GM12878 (cell line): Measurements from ENCODE around the gene ARHGEF7. TPM values are rescaled to one million over a fixed set of nuclear protein-coding genes. Genes with fewer than 3 reads are reported as not detected.

Source experiments
- ATAC-seq: fragments of 200-7000 bp; cut with Tn5 transposase; 3 replicates; pipeline ENCODE4 v1.9.1; 2020; ENCODE audit warnings: mild to moderate bottlenecking, moderate library complexity
- BruUV-seq: library from RNA; stranded (reverse); fragments of 400-500 nt; replicated peaks from 2 replicates; lab custom pipeline; 2021; lab: Mats Ljungman, UMichigan
- CTCF ChIA-PET: fragments of 300-600 bp; sonication (Branson Sonifier 250); formaldehyde crosslinking; extraction: SDS; loops from one replicate; lab custom pipeline; 2021; ENCODE audit warnings: inconsistent platforms; lab: Yijun Ruan, JAX
- POLR2A ChIA-PET: fragments of 350-600 bp; formaldehyde crosslinking; extraction: SDS; loops from one replicate; lab custom pipeline; 2021; ENCODE audit warnings: inconsistent platforms; lab: Charles Lee
- RAD21 ChIA-PET: fragments of 300-600 bp; sonication (Branson Sonifier 250); formaldehyde crosslinking; loops from one replicate; lab custom pipeline; 2023; ENCODE audit warnings: antibody characterized with exemption; ENCODE audit not compliant: unreplicated experiment; lab: Charles Lee
- SMC1A ChIA-PET: fragments of 300-600 bp; sonication (Branson Sonifier 250); formaldehyde crosslinking; loops from one replicate; lab custom pipeline; 2023; ENCODE audit not compliant: unreplicated experiment, uncharacterized antibody; lab: Charles Lee
- DNase-seq: peaks from one replicate; pipeline ENCODE4 v3.0.0-alpha.2; 2011; ENCODE audit warnings: low read depth, low spot score
- FAIRE-seq: peaks from 3 replicates; lab custom pipeline; 2011; peaks lifted over from hg19 to GRCh38; lab: Jason Lieb, UNC
- H2AFZ ChIP-seq: 2 replicates; pipeline ENCODE4 v1.6.0; 2011; ENCODE audit warnings: low read depth, low read length, control low read depth; ENCODE audit not compliant: control insufficient read depth
- H3K27ac ChIP-seq: 2 replicates; pipeline ENCODE4 v1.5.1; 2011; ENCODE audit warnings: control low read depth; ENCODE audit not compliant: control insufficient read depth, insufficient read depth
- H3K27me3 ChIP-seq, 2 experiments: replicated peaks in 1 of 2; 2 replicates each; pipeline versions ENCODE4 v1.6.0 to v1.6.1; 2011; ENCODE audit warnings: low read length in 1 of 2; ENCODE audit not compliant: control insufficient read depth in 2 of 2, insufficient read depth in 2 of 2
- H3K36me3 ChIP-seq, 2 experiments: 2 replicates each; pipeline ENCODE4 v1.5.1; 2011; ENCODE audit warnings: low read length in 1 of 2; ENCODE audit not compliant: control insufficient read depth in 2 of 2, insufficient read depth in 2 of 2
- H3K4me1 ChIP-seq: 2 replicates; pipeline ENCODE4 v1.6.1; 2011; ENCODE audit warnings: mild to moderate bottlenecking, low read length, moderate library complexity, mixed read lengths; ENCODE audit not compliant: control insufficient read depth, insufficient read depth
- H3K4me2 ChIP-seq: 2 replicates; pipeline ENCODE4 v1.6.0; 2011; ENCODE audit warnings: control low read depth; ENCODE audit not compliant: control insufficient read depth, insufficient read depth
- H3K4me3 ChIP-seq: fragments of 200-600 bp; sonication (generic); 2 replicates; pipeline ENCODE4 v1.5.1; 2016
- H3K79me2 ChIP-seq: 2 replicates; pipeline ENCODE4 v1.6.0; 2011; ENCODE audit warnings: low read length; ENCODE audit not compliant: control insufficient read depth, insufficient read depth
- H3K9ac ChIP-seq: 2 replicates; pipeline ENCODE4 v1.8.0; 2011; ENCODE audit warnings: low read length, control low read depth, mixed read lengths; ENCODE audit not compliant: control insufficient read depth, insufficient read depth
- H3K9me3 ChIP-seq: replicated peaks from 3 replicates; pipeline ENCODE4 v1.5.1; 2011; ENCODE audit warnings: mild to moderate bottlenecking, low read length; ENCODE audit not compliant: control insufficient read depth, insufficient read depth
- H4K20me1 ChIP-seq: 2 replicates; pipeline ENCODE4 v1.6.0; 2011; ENCODE audit not compliant: control insufficient read depth, insufficient read depth
- BCL11A ChIP-seq: IDR thresholded peaks from 2 replicates; pipeline ENCODE4 v1.6.1; 2011; ENCODE audit warnings: low read depth, low read length
- CREM ChIP-seq: IDR thresholded peaks from 2 replicates; pipeline ENCODE4 v1.6.1; 2014; ENCODE audit warnings: antibody characterized with exemption, low read depth
- MTA2 ChIP-seq: fragments of 450-650 bp; IDR thresholded peaks from 2 replicates; pipeline ENCODE4 v1.6.1; 2016; ENCODE audit warnings: low read depth, mild to moderate bottlenecking, moderate library complexity
- NFYA ChIP-seq: IDR thresholded peaks from 2 replicates; pipeline ENCODE4 v1.6.1; 2011; ENCODE audit warnings: low read depth, mild to moderate bottlenecking, low read length, improper control_type of control experiment, borderline replicate concordance
- POLR2AphosphoS2 ChIP-seq: IDR thresholded peaks from 2 replicates; pipeline ENCODE4 v1.6.1; 2011; ENCODE audit warnings: low read depth, mild to moderate bottlenecking, low read length, improper control_type of control experiment, moderate library complexity
- POU2F2 ChIP-seq: IDR thresholded peaks from 3 replicates; pipeline ENCODE4 v1.6.1; 2011; ENCODE audit warnings: low read depth, mild to moderate bottlenecking, low read length, borderline replicate concordance
- SMAD1 ChIP-seq: fragments of 450-650 bp; IDR thresholded peaks from 2 replicates; pipeline ENCODE4 v1.6.1; 2018; ENCODE audit warnings: mild to moderate bottlenecking, low read depth; ENCODE audit not compliant: partially characterized antibody
- SUZ12 ChIP-seq: fragments of 200-600 bp; sonication (generic); IDR thresholded peaks from one replicate; pipeline ENCODE4 v1.6.1; 2018; ENCODE audit warnings: antibody characterized with exemption, mild to moderate bottlenecking; ENCODE audit not compliant: unreplicated experiment
- TARDBP ChIP-seq: IDR thresholded peaks from 2 replicates; pipeline ENCODE4 v1.6.1; 2016; ENCODE audit warnings: borderline replicate concordance
- WRNIP1 ChIP-seq: IDR thresholded peaks from 2 replicates; pipeline ENCODE4 v1.6.1; 2011; ENCODE audit warnings: low read depth, low read length, improper control_type of control experiment, borderline replicate concordance
- YY1 ChIP-seq: IDR thresholded peaks from 2 replicates; pipeline ENCODE4 v1.6.1; 2011; ENCODE audit warnings: low read depth, mild to moderate bottlenecking, low read length
- ZNF207 ChIP-seq: fragments of 450-650 bp; IDR thresholded peaks from 2 replicates; pipeline ENCODE4 v1.6.1; 2014; ENCODE audit warnings: antibody characterized with exemption, mild to moderate bottlenecking, borderline replicate concordance
- ZNF24 ChIP-seq: fragments of 450-650 bp; IDR thresholded peaks from 2 replicates; pipeline ENCODE4 v1.6.1; 2017; ENCODE audit warnings: antibody characterized with exemption, mild to moderate bottlenecking
- WGBS: methylation state at CpG from one replicate; pipeline ENCODE4 v1.1.6; 2016; ENCODE audit warnings: low lambda C conversion rate; ENCODE audit not compliant: insufficient replicate concordance, insufficient coverage; ENCODE audit errors: missing lambda C conversion rate; 5-methylcytosine and 5-hydroxymethylcytosine counted together
- in situ Hi-C: fragments of 300-500 bp; cut with MboI; formaldehyde crosslinking; loops from 9 replicates; pipeline ENCODE4 v1.14.3; 2018; ENCODE audit warnings: mixed read lengths
- intact Hi-C: fragments of 100-400 bp; cut with micrococcal nuclease; formaldehyde crosslinking; loops from one replicate; pipeline ENCODE4 v1.14.2; 2022; ENCODE audit not compliant: unreplicated experiment
- polyA plus RNA-seq, 11 experiments: library from polyadenylated mRNA; depleted of rRNA in 4 of 11; unstranded in 6 of 11; stranded (reverse) in 5 of 11; fragments of >200 nt; fragmentation: Nextera tagmentation in 4 of 11; fragmentation: Illumina TruSeq in 1 of 11; extraction: Ambion mirVana in 4 of 11; extraction: Trizol in 1 of 11; gene quantifications; 1 replicate in 1 of 11; 2 replicates in 10 of 11; pipeline versions ENCODE4 v1.2.1 to v1.2.3, GENCODE V29; 2011 to 2016; ENCODE audit warnings: inconsistent platforms in 2 of 11, missing spikeins in 2 of 11, low read depth in 1 of 11
- total RNA-seq, 4 experiments: library from RNA; depleted of rRNA in 3 of 4; stranded (reverse); fragments of >200 nt in 3 of 4; fragmentation: Illumina TruSeq in 1 of 4; extraction: Trizol in 1 of 4; gene quantifications; 2 replicates each; pipeline versions ENCODE4 v1.2.1 to v1.2.3, GENCODE V29; 2013 to 2021
- TF ChIP-seq, protein P1 (sequence below): fragments of 450-650 bp; IDR thresholded peaks from 2 replicates; pipeline ENCODE4 v1.6.1; 2018; ENCODE audit warnings: mild to moderate bottlenecking, low read depth, moderate library complexity; ENCODE audit not compliant: partially characterized antibody
- TF ChIP-seq, protein P2 (sequence below): fragments of 450-650 bp; formaldehyde crosslinking; IDR thresholded peaks from 2 replicates; pipeline ENCODE4 v1.5.0; 2022; ENCODE audit warnings: mild to moderate bottlenecking, missing genetic modification characterization

The ARHGEF7 gene
- total and polyA plus RNA-seq, 10 of the 15 experiments (the other 5 are each of a cell fraction or from before 2014, with no cell fraction given): 4.7 to 65.5 (median 36.6) TPM

DNA sequence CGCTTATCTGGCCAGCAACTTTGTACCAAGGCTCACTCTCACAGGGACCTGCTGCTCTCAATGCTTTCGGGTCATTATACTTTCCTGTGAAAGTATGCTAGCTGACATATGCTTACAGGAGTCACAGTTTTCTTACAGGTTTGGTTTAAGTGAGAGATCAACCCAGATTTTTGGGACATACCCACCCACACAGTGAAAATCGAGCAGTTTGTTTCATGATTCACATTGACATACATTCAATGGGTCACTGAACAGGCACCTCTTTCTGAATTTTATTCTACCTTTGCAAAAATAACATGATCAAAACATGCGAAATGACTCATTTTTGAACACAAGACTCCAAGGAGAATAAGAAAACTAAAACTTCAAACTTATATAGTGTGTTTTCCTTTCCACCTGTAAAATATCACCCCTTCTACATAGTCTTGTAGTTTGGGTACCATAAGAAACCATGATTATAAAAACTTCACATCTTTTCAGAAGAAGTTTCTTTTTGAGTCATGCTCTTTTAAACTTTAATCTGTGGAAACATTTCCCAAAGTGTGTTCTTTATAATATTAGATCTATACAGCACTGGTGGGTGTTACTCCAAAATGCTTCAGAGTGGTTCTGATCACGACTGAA, 161.0 kb downstream of the ARHGEF7 start:
- no peaks in the 10 kb centered on the region for H3K27me3 ChIP-seq
- H2AFZ ChIP-seq: no peak overlapping the region
- ChIA-PET SMC1A (interaction anchor here (1.3 kb wide), 1 partner anchor 20 kb away, joined by 4 read pairs; no protein-coding TSS in a partner anchor), POLR2A (no interaction called here), RAD21 (no interaction called here), CTCF (interaction anchor here (3.1 kb wide), 1 partner anchor 208 kb away, joined by 16 read pairs; no protein-coding TSS in a partner anchor)
- in situ Hi-C loops: no loop called here
- DNase-seq: no peak
- no peaks in the 10 kb centered on the region for H4K20me1 ChIP-seq
- BruUV-seq: no TSS peak
- no peaks in the 10 kb centered on the region for H3K4me1 ChIP-seq
- H3K36me3 ChIP-seq: peaks cover 21 to 40% of the 10 kb centered on the region in 2 experiments
- no peak for FAIRE-seq
- H3K4me3 ChIP-seq: no peak overlapping the region
- no peak overlapping the region for H3K4me2 ChIP-seq
- no peak overlapping the region for H3K27ac ChIP-seq
- no peak overlapping the region for H3K9ac ChIP-seq
- no peaks in the 10 kb centered on the region for H3K79me2 ChIP-seq
- WGBS: 64% methylated on average over 5 of the region's 5 CpGs
- intact Hi-C loops: no loop called here
- ATAC-seq: no peak
- no peaks in the 10 kb centered on the region for H3K9me3 ChIP-seq
- TF ChIP-seq POLR2AphosphoS2 (no peak), SUZ12 (no peak), POU2F2 (no peak), YY1 (no peak), NFYA (no peak), BCL11A (no peak), ZNF24 (no peak), ZNF207 (no peak), WRNIP1 (no peak), SMAD1 (no peak), TARDBP (no peak), MTA2 (no peak), CREM (no peak)
- TF ChIP-seq, protein P1, sequence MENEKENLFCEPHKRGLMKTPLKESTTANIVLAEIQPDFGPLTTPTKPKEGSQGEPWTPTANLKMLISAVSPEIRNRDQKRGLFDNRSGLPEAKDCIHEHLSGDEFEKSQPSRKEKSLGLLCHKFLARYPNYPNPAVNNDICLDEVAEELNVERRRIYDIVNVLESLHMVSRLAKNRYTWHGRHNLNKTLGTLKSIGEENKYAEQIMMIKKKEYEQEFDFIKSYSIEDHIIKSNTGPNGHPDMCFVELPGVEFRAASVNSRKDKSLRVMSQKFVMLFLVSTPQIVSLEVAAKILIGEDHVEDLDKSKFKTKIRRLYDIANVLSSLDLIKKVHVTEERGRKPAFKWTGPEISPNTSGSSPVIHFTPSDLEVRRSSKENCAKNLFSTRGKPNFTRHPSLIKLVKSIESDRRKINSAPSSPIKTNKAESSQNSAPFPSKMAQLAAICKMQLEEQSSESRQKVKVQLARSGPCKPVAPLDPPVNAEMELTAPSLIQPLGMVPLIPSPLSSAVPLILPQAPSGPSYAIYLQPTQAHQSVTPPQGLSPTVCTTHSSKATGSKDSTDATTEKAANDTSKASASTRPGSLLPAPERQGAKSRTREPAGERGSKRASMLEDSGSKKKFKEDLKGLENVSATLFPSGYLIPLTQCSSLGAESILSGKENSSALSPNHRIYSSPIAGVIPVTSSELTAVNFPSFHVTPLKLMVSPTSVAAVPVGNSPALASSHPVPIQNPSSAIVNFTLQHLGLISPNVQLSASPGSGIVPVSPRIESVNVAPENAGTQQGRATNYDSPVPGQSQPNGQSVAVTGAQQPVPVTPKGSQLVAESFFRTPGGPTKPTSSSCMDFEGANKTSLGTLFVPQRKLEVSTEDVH: no peak
- TF ChIP-seq, protein P2, sequence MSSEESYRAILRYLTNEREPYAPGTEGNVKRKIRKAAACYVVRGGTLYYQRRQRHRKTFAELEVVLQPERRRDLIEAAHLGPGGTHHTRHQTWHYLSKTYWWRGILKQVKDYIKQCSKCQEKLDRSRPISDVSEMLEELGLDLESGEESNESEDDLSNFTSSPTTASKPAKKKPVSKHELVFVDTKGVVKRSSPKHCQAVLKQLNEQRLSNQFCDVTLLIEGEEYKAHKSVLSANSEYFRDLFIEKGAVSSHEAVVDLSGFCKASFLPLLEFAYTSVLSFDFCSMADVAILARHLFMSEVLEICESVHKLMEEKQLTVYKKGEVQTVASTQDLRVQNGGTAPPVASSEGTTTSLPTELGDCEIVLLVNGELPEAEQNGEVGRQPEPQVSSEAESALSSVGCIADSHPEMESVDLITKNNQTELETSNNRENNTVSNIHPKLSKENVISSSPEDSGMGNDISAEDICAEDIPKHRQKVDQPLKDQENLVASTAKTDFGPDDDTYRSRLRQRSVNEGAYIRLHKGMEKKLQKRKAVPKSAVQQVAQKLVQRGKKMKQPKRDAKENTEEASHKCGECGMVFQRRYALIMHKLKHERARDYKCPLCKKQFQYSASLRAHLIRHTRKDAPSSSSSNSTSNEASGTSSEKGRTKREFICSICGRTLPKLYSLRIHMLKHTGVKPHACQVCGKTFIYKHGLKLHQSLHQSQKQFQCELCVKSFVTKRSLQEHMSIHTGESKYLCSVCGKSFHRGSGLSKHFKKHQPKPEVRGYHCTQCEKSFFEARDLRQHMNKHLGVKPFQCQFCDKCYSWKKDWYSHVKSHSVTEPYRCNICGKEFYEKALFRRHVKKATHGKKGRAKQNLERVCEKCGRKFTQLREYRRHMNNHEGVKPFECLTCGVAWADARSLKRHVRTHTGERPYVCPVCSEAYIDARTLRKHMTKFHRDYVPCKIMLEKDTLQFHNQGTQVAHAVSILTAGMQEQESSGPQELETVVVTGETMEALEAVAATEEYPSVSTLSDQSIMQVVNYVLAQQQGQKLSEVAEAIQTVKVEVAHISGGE (CRISPR knock-in tag): no peak
